ENCODE results near the gene CDC42.

The CDC42 gene

DNA sequence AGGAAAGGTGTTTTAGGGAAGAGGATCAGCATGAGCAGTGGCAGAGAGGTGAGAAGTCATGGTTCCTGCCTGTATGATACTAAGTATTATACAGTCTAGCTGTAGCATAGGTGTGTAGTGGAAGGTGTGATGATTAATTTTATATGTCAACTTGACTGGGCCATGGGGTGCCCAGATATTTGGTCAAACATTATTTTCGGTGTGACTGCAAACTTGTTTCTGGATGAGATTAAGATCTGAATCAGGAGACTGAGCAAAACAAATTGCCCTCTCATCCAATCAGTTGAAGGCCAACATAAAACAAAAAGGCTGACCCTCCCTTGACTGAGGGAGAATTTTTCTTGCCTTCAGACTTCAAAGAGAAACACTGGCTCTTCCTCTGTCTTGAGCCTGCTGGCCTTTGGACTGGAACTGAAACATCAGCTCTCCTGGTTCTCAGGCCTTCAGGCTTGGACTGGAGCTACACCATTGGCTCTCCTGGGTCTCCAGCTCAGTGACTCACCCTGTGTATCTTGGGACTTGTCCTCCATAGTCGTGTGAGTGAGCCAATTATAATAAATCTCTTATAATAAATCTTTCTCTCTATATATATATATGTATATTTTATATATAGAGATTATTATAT is 6.8 kb upstream of the CDC42 start:
- TF ChIP-seq GATA1 (IDR thresholded peaks at IDR 0.05; ENCODE audit: low read depth, low read length), result no peak
- TF ChIP-seq POLR2A (IDR thresholded peaks at IDR 0.05; ENCODE audit: low read length), result no peak
- no peak for DNase-seq

DNA sequence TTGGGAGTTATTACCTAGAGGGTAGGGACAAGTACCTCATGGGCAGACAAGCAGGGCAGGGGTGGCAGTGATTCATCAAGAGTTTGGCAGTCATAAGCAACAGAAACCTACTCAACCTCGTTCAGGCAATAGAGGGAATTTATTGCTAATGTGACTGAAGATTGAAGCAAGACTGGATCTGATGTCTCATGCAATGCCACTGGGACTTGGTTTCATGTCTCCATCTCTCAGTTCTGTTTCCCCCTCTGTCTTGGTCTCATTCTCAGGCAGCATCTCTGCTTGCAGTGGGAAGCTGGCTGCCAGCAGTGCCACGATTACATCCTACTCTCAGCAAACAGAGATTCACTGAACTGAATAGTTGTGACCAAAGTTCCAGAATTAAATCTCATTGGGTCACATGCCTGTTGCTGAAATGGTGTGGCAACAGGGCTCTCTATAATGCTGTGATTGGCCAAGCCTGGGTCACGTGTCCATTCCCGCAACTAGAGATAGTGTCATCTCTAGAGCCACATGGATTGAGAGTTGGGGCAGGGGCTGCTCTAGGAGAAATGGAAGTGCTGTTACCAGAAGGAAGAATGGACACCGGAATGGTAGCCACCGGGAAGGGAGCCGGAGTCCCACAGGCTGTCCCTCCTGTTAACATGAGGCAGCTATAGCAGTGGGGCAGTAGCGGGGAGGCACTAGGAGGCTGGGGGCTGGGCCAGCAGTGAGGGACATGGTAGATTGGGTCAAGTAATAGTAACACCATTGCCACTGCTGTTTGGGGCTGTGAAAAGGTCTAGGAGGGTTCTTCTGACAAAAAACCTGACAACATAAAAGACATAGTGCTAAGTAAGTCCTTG is 3.9 kb upstream of the CDC42 start:
- DNase-seq, result no peak
- TF ChIP-seq POLR2A (IDR thresholded peaks at IDR 0.05; ENCODE audit: low read length) (no peak), GATA1 (IDR thresholded peaks at IDR 0.05; ENCODE audit: low read depth, low read length) (no peak)

DNA sequence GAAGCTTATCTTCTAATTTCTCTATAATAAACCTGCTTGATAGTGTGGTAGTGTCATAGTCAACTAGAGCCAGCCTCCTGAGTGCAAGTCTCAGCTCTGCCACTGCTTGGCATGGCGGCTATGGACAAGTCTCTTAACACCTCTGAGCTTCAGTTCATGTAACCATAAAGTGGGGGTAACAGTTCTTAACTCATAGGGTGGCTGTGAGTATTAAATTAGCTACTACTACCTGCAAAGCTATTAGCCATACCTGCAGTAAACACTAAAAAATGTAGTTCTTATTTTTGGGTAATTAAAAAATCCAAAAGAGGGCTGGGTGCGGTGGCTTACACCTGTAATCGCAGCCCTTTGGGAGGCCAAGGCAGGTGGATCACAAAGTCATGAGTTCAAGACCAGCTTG is 2.2 kb upstream of the CDC42 start:
- DNase-seq, result no peak
- TF ChIP-seq POLR2A (IDR thresholded peaks at IDR 0.05; ENCODE audit: low read length), result no peak
- no peak for TF ChIP-seq GATA1 (IDR thresholded peaks at IDR 0.05; ENCODE audit: low read depth, low read length)

DNA sequence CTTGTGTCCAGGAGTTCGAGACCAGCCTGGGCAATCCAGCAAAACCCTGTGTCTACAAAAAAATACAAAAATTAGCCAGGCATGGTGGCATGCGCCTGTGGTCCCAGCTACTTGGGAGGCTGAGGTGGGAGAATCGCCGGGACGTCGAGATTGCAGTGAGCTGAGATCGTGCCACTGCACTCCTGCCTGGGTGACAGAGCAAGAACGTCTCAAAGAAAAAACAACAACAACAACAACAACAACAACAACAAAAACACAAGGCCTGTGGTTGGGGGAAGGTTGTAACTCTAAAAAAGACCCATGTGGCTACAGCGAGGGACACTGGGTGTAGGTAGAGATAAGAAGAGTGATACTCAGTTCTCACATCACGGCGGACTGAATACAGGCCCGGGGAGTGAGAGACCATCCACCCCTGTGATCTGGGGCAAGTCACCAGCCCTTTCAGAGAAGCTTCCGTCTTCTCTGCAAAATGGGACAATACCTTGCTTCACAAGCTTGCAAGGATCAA is 848 bp upstream of the CDC42 start:
- TF ChIP-seq GATA1 (IDR thresholded peaks at IDR 0.05; ENCODE audit: low read depth, low read length) (no peak), POLR2A (IDR thresholded peaks at IDR 0.05; ENCODE audit: low read length) (no peak)

DNA sequence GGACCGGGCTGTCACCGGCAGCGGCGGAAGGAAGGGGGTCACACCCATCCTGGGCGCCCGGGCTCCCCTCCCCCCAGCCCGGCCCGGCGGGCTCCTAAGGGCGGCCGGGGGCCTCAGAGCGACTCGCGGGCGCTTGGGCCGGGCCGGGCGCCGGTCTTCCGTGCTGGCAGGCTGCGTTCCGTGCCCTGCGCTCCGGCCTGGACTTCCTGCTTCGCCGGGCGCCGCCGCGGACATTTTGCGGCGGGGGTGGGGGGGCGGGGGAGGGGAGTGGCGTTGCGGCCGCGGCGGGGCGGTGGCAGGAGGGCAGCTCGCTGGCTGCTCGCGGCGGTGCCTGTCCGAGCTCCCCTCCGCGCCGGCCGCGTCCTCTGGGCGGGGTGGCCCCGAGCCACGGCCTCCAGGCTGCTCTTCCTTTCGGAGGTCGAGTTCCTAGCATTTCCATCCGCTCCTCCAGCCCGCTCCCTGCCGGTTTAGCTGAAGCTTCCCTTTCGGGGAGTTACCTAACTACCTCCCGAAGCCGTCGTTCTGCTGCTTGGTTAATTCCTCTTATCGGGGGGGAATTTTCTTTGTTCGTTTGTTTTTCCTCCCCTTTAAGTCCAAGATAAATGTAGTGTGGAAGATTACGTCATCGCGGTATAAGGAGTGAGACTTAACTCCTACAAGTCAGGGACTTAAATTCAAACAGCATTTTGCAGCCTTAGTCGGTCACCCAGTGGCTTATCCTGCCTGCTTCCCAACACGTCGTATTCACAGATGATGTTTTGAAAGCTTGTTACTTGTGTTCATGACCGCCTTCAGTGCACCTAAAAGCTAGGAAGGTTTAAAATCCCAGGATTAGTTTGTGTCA is 730 bp downstream of the CDC42 start:
- peak in 1 of 2 experiments; percentile 88 for DNase-seq
- TF ChIP-seq GATA1 (IDR thresholded peaks at IDR 0.05; ENCODE audit: low read depth, low read length) (no peak), POLR2A (IDR thresholded peaks at IDR 0.05; ENCODE audit: low read length) (no peak)

More for the DNA sequence above, 848 bp upstream of the CDC42 start:
- no peak for DNase-seq

GRCh38 chr1:22053861-22054770 is 1.6 kb downstream of the CDC42 start:
- DNase-seq, result peak in 1 of 2 experiments; percentile 27
- TF ChIP-seq GATA1 (IDR thresholded peaks at IDR 0.05; ENCODE audit: low read depth, low read length) (no peak), POLR2A (IDR thresholded peaks at IDR 0.05; ENCODE audit: low read length) (no peak)

GRCh38 chr1:22055463-22055862 is 3.0 kb downstream of the CDC42 start:
- no peak for TF ChIP-seq GATA1 (IDR thresholded peaks at IDR 0.05; ENCODE audit: low read depth, low read length)
- TF ChIP-seq POLR2A (IDR thresholded peaks at IDR 0.05; ENCODE audit: low read length), result no peak
- no peak for DNase-seq

GRCh38 chr1:22056043-22056442 is 3.5 kb downstream of the CDC42 start:
- no peak for DNase-seq
- TF ChIP-seq GATA1 (IDR thresholded peaks at IDR 0.05; ENCODE audit: low read depth, low read length), result no peak
- TF ChIP-seq POLR2A (IDR thresholded peaks at IDR 0.05; ENCODE audit: low read length), result no peak

- DNase-seq, result no peak
- TF ChIP-seq POLR2A (IDR thresholded peaks at IDR 0.05; ENCODE audit: low read length), result no peak
- TF ChIP-seq GATA1 (IDR thresholded peaks at IDR 0.05; ENCODE audit: low read depth, low read length), result no peak
Measured at GRCh38 chr1:22056936-22057335, 4.4 kb downstream of the CDC42 start.

GRCh38 chr1:22057861-22058260 is 5.4 kb downstream of the CDC42 start:
- TF ChIP-seq POLR2A (IDR thresholded peaks at IDR 0.05; ENCODE audit: low read length), result no peak
- TF ChIP-seq GATA1 (IDR thresholded peaks at IDR 0.05; ENCODE audit: low read depth, low read length), result no peak

GRCh38 chr1:22064751-22065402 is 12.4 kb downstream of the CDC42 start:
- DNase-seq, result no peak
- TF ChIP-seq GATA1 (IDR thresholded peaks at IDR 0.05; ENCODE audit: low read depth, low read length) (no peak), POLR2A (IDR thresholded peaks at IDR 0.05; ENCODE audit: low read length) (no peak)

More at GRCh38 chr1:22057861-22058260, 5.4 kb downstream of the CDC42 start:
- no peak for DNase-seq

DNA sequence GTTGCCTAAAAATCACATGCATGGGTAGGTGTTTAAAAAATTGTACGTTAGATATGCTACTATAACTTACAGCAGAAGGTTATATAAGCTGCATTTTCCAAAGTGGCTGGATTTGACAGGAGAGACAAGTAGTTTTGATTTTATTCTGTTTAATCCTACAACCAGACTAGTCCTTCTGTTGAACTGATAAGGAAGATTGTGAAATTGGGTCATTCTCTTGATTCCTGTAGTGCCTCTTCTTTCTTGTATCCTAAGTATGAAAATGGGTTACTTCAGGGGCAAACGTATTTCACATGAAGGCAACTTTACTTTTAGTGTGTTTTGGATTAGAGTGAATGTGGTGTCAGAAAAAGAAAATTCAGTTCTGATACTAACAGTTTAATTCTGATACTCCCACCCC is 19.0 kb downstream of the CDC42 start:
- no peak for DNase-seq
- no peak for TF ChIP-seq GATA1 (IDR thresholded peaks at IDR 0.05; ENCODE audit: low read depth, low read length)
- TF ChIP-seq POLR2A (IDR thresholded peaks at IDR 0.05; ENCODE audit: low read length), result no peak

Measured in erythroblast (primary cell).